CD4-positive, alpha-beta memory T cell (primary cell): ENCODE data around the gene AP3B2. TPM values are rescaled to one million over a fixed set of nuclear protein-coding genes. Genes with fewer than 3 reads are reported as not detected.

Source experiments
- CTCF ChIA-PET: fragments of 350-600 bp; sonication (Branson Sonifier 250); formaldehyde crosslinking; loops from one replicate; lab custom pipeline; 2021; ENCODE audit warnings: inconsistent platforms; ENCODE audit not compliant: partially characterized antibody; lab: Charles Lee
- POLR2A ChIA-PET: fragments of 350-600 bp; sonication (Branson Sonifier 250); formaldehyde crosslinking; loops from one replicate; lab custom pipeline; 2021; ENCODE audit not compliant: partially characterized antibody; lab: Charles Lee
- DNase-seq, 5 donors: peaks; one replicate each; pipeline versions ENCODE4 v3.0.0 to v3.0.0-alpha.2; 2020 to 2022; ENCODE audit warnings: mixed read lengths in 1 of 5
- H3K27ac ChIP-seq: one replicate; pipeline ENCODE4 v1.7.0; 2013; ENCODE audit warnings: low read depth, low read length
- H3K27me3 ChIP-seq: 2 replicates; pipeline ENCODE4 v1.7.0; 2013; ENCODE audit warnings: mild to moderate bottlenecking, low read length, moderate library complexity; ENCODE audit not compliant: insufficient read depth
- H3K36me3 ChIP-seq: 2 replicates; pipeline ENCODE4 v1.7.0; 2013; ENCODE audit warnings: mild to moderate bottlenecking, low read length, moderate library complexity; ENCODE audit not compliant: insufficient read depth
- H3K4me1 ChIP-seq: 2 replicates; pipeline ENCODE4 v1.7.0; 2013; ENCODE audit warnings: mild to moderate bottlenecking, low read length, moderate library complexity; ENCODE audit not compliant: insufficient read depth
- H3K4me3 ChIP-seq, 2 donors: one replicate each; pipeline ENCODE4 v1.7.0; 2013; ENCODE audit warnings: low read length in 2 of 2, mild to moderate bottlenecking in 1 of 2
- H3K9me3 ChIP-seq, 2 donors: one replicate each; pipeline ENCODE4 v1.7.0; 2013; ENCODE audit warnings: low read length in 2 of 2, control low read depth in 1 of 2; ENCODE audit not compliant: control insufficient read depth in 1 of 2
- H3K27ac Mint-ChIP-seq, 7 donors: one replicate each; pipeline ENCODE4 v1.8.0; 2020 to 2021; ENCODE audit warnings: mixed read lengths in 7 of 7, mild to moderate bottlenecking in 6 of 7, inconsistent platforms in 3 of 7, moderate library complexity in 3 of 7
- H3K27me3 Mint-ChIP-seq, 2 donors: one replicate each; pipeline ENCODE4 v1.8.0; 2020 to 2021; ENCODE audit warnings: mixed read lengths in 2 of 2
- H3K36me3 Mint-ChIP-seq, 2 donors: one replicate each; pipeline ENCODE4 v1.8.0; 2020 to 2021; ENCODE audit warnings: mixed read lengths in 2 of 2, inconsistent platforms in 1 of 2, mild to moderate bottlenecking in 1 of 2
- H3K4me1 Mint-ChIP-seq, 4 donors: one replicate each; pipeline ENCODE4 v1.8.0; 2020 to 2021; ENCODE audit warnings: mixed read lengths in 4 of 4, mild to moderate bottlenecking in 1 of 4
- H3K4me3 Mint-ChIP-seq, 8 donors: one replicate each; pipeline ENCODE4 v1.8.0; 2020 to 2021; ENCODE audit warnings: mixed read lengths in 8 of 8, mild to moderate bottlenecking in 7 of 8, moderate library complexity in 6 of 8, inconsistent platforms in 3 of 8
- H3K9me3 Mint-ChIP-seq, 8 donors: one replicate each; pipeline ENCODE4 v1.8.0; 2020 to 2021; ENCODE audit warnings: mixed read lengths in 8 of 8, mild to moderate bottlenecking in 5 of 8, inconsistent platforms in 3 of 8, moderate library complexity in 1 of 8
- intact Hi-C: fragments of 100-400 bp; cut with micrococcal nuclease; formaldehyde crosslinking; loops from one replicate; pipeline ENCODE4 v1.15.1; 2023
- polyA plus RNA-seq, 2 donors: library from polyadenylated mRNA; unstranded; fragments of 300-500 nt; fragmentation: Illumina TruSeq; gene quantifications; one replicate each; pipeline ENCODE4 v1.2.3, GENCODE V29; 2021
- total RNA-seq, 2 experiments: library from RNA; stranded (reverse); gene quantifications; one replicate each; pipeline ENCODE4 v1.2.3, GENCODE V29; 2021

The AP3B2 gene
- total and polyA plus RNA-seq, 4 experiments from 2014 or later, result 0.64 to 0.78 TPM; not detected in 2

DNA sequence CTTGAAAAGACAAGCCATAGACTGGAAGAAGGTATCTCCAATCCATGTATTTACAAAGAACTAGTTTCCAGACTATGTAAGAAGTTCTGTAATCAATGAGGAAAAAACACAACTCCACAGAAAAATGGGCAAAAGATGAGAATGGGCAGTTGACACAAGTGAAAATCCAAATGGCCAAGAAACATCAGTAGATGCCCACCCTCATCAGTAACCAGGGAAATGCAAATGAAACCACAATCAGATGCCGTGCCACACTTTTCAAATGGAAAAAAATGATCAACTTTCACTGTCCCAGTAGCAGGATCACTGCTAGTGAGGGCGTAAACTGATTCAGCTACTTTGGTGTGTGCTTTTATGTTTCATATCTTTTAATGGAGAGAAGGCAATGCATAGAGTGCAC is 58.0 kb downstream of the AP3B2 start:
- Mint-ChIP-seq H3K27ac (no peak overlapping the region), H3K4me1 (peaks cover 1 to 10% (median 6%) of the 10 kb centered on the region in 4 donors), H3K4me3 (no peak overlapping the region), H3K36me3 (no peaks in the 10 kb centered on the region), H3K9me3 (no peaks in the 10 kb centered on the region), H3K27me3 (peaks cover 28 to 31% of the 10 kb centered on the region in 2 donors)
- ChIA-PET CTCF (no interaction called here), POLR2A (interaction anchor here (0.6 kb wide), 1 partner anchor 109 kb away, joined by 4 read pairs; no protein-coding TSS in a partner anchor)
- Histone ChIP-seq H3K36me3 (no peaks in the 10 kb centered on the region), H3K27me3 (peaks cover 4% of the 10 kb centered on the region), H3K9me3 (no peaks in the 10 kb centered on the region), H3K4me1 (peaks cover 11% of the 10 kb centered on the region), H3K27ac (no peak overlapping the region), H3K4me3 (no peak overlapping the region)
- intact Hi-C loops, result no loop called here
- DNase-seq, result no peak

DNA sequence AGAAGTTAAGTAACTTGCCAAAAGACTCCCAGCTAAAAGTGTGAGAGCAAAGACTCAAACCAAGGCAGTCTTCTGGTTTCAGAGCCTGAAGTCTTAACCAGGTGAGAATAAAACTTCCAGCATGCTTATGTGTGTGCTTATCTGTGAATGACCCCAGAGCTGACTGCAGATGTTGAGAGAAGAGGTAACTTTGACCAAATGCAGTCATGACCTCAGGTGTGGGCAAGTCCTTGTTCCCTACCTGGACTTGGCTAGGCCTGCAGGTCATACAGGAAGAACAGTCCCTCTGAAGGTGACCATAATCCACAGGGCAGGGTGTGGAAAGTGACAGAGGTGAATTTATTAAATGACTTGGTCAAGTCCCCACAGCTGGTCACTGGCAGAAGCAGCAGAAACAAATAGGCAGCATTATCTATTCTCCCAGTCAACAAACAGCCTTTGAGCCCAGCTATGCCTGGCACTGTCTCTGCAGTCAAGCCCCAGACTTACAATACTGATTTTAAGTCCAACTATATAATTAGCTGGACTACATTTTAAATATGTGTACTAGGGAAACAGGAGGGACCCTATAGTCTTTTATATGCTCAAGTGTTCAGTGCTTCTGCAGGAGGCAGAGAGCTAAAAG is 59.5 kb downstream of the AP3B2 start:
- Histone ChIP-seq H3K27ac (no peak overlapping the region), H3K27me3 (peaks cover 12% of the 10 kb centered on the region), H3K36me3 (no peaks in the 10 kb centered on the region), H3K9me3 (no peaks in the 10 kb centered on the region), H3K4me1 (peaks cover 17% of the 10 kb centered on the region), H3K4me3 (no peak overlapping the region)
- peaks cover 0 to 3% (median 0%) of the 10 kb centered on the region in 8 donors for H3K9me3 Mint-ChIP-seq
- peaks cover 3 to 15% (median 9%) of the 10 kb centered on the region in 4 donors for H3K4me1 Mint-ChIP-seq
- H3K27ac Mint-ChIP-seq, result no peak overlapping the region
- DNase-seq, result no peak
- no peaks in the 10 kb centered on the region for H3K36me3 Mint-ChIP-seq
- H3K4me3 Mint-ChIP-seq, result no peak overlapping the region
- ChIA-PET CTCF (interaction anchor here (1.0 kb wide), 1 partner anchor 9 kb away, joined by 3 read pairs; no protein-coding TSS in a partner anchor), POLR2A (interaction anchor here (1.1 kb wide), 1 partner anchor 29 kb away, joined by 3 read pairs; no protein-coding TSS in a partner anchor)
- H3K27me3 Mint-ChIP-seq, result peaks cover 29 to 33% of the 10 kb centered on the region in 2 donors
- intact Hi-C loops, result no loop called here

DNA sequence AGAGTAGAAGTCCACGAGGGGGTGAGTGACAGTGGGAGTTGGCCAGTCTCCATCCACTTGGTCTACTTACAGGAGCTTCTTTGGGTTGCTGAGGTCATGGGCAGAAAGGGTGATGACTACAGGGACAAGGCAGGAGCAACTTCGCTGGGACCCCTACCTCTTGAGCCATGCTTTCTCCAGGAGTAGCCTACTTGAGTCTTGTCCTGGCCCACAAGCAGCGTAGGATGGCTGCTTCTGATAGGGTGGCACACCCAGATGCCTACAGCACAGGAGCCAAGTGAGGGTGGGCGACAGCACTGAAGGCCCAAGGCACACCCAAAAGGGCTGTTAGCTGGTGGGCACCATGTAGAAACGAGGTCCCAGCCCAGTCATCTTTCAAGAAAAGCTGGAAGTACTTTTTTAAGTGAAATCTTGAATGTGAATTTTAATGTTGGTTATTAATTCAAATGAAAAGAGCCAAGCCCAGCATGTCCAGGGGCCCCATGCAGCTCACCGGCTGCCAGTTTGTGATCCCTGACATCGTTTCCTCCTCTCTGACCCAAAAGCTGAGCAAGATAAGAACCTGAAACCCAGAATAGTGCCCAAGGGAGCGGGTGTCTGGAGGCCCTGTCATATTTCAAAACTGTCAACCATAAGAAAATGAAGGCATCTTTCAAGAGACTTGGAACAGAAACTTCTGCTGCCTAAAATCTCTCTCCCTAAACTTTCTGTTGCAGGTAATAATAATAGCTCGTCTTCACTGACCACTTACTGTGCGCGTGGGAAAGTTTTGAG is 60.3 kb downstream of the AP3B2 start:
- Mint-ChIP-seq H3K27ac (no peak overlapping the region), H3K36me3 (no peaks in the 10 kb centered on the region), H3K4me1 (peaks cover 3 to 15% (median 9%) of the 10 kb centered on the region in 4 donors), H3K4me3 (peak overlapping the region in 6 of 8 donors; percentile 33 to 84 (median 70)), H3K9me3 (peaks cover 0 to 3% (median 0%) of the 10 kb centered on the region in 8 donors), H3K27me3 (peaks cover 30 to 36% of the 10 kb centered on the region in 2 donors)
- peaks cover 12% of the 10 kb centered on the region for H3K27me3 ChIP-seq
- no peak for DNase-seq
- H3K4me1 ChIP-seq, result peaks cover 17% of the 10 kb centered on the region
- no peaks in the 10 kb centered on the region for H3K36me3 ChIP-seq
- H3K27ac ChIP-seq, result no peak overlapping the region
- intact Hi-C loops, result no loop called here
- CTCF ChIA-PET, result interaction anchor here (1.0 kb wide), 1 partner anchor 10 kb away, joined by 3 read pairs; no protein-coding TSS in a partner anchor
- H3K9me3 ChIP-seq, result no peaks in the 10 kb centered on the region
- POLR2A ChIA-PET, result interaction anchor here (1.1 kb wide), 1 partner anchor 30 kb away, joined by 3 read pairs; no protein-coding TSS in a partner anchor
- no peak overlapping the region for H3K4me3 ChIP-seq

DNA sequence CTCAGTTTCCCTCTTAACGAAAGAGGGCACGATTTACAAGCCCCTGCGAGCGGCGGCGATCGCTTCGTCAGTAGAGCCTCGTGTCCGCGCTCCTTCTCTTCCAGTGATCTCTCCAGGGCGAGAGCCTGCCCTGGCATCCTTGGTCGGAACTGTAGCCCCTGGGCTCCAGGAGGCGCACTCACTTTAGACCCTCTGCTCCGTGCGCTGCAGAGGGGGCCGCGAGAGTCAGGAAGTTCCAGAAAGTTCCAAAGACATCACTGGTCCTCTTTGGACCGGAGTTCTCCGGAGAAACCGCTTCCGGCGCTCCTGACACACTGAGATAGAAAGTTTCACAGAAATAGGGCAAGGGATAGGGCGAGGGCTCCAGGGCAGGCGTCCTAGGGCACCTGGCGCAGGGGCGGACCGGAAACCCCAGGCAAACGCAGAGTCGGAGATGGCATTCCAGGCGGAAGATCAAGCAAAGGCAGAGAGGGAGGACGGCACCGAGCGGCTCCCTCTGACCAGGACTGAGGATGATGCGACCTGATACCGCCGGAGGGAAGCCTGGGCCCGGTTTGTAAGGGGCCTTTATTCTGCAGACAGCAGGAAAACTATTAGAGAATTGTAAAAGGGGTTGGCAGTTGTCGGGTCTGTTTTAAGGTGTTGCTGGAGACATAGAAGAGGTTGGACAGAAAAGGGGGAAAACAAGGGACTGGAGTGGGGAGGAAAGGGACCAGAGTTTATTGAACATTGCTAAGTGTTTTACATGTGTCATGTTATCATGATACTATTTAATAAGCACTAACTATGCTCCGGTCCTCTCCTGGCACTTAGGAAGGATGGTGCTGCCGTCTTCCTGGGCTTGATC is 61.2 kb downstream of the AP3B2 start:
- intact Hi-C loops, result no loop called here
- Mint-ChIP-seq H3K9me3 (peaks cover 0 to 3% (median 0%) of the 10 kb centered on the region in 8 donors), H3K27ac (peak overlapping the region in 1 of 7 donors; percentile 1), H3K4me3 (peak overlapping the region; percentile 59 to 84 (median 70)), H3K36me3 (no peaks in the 10 kb centered on the region), H3K4me1 (peaks cover 3 to 15% (median 9%) of the 10 kb centered on the region in 4 donors), H3K27me3 (peaks cover 34 to 38% of the 10 kb centered on the region in 2 donors)
- no peaks in the 10 kb centered on the region for H3K36me3 ChIP-seq
- H3K27ac ChIP-seq, result no peak overlapping the region
- DNase-seq, result no peak
- POLR2A ChIA-PET, result interaction anchor here (0.6 to 2.2 kb wide), 4 partner anchors 32 to 441 kb away, joined by 3 to 13 read pairs (median 4); partner anchors contain the start of gene RPS17
- H3K4me3 ChIP-seq, result no peak overlapping the region
- peaks cover 17% of the 10 kb centered on the region for H3K4me1 ChIP-seq
- peaks cover 12% of the 10 kb centered on the region for H3K27me3 ChIP-seq
- no peaks in the 10 kb centered on the region for H3K9me3 ChIP-seq
- CTCF ChIA-PET, result no interaction called here

DNA sequence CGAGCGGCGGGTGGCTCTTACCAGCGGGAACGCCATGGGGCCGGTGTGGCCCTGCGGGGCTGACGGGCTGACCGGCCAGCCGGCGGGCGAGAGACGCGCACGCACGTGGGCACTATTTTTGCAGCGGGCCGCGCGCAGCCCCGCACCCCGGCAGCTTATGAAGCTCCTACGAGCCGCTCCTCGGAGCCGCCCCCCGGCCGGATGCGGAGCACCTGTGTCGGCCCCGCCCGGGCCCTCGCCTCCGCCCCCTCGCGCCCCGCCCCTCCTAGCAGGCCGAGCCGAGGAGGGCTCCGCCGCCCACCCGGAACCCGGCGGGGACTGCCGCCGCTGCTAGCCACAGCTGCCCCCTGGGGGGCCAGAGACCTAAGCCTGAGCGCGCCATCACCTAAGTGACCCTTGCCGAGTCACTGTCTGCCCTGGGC is 61.8 kb downstream of the AP3B2 start:
- Mint-ChIP-seq H3K9me3 (peaks cover 0 to 3% (median 0%) of the 10 kb centered on the region in 8 donors), H3K27ac (no peak overlapping the region), H3K4me3 (peak overlapping the region; percentile 52 to 84 (median 63)), H3K36me3 (no peaks in the 10 kb centered on the region), H3K27me3 (peaks cover 35 to 39% of the 10 kb centered on the region in 2 donors), H3K4me1 (peaks cover 3 to 15% (median 9%) of the 10 kb centered on the region in 4 donors)
- H3K9me3 ChIP-seq, result no peaks in the 10 kb centered on the region
- H3K36me3 ChIP-seq, result no peaks in the 10 kb centered on the region
- H3K27ac ChIP-seq, result no peak overlapping the region
- ChIA-PET POLR2A (interaction anchor here (0.6 to 2.2 kb wide), 4 partner anchors 32 to 441 kb away, joined by 3 to 13 read pairs (median 4); partner anchors contain the start of gene RPS17), CTCF (no interaction called here)
- H3K27me3 ChIP-seq, result peaks cover 13% of the 10 kb centered on the region
- intact Hi-C loops, result no loop called here
- H3K4me1 ChIP-seq, result peaks cover 17% of the 10 kb centered on the region
- H3K4me3 ChIP-seq, result peak overlapping the region in 1 of 2 donors; percentile 19
- DNase-seq, result peak in 4 of 5 donors; percentile 15 to 33 (median 22)

DNA sequence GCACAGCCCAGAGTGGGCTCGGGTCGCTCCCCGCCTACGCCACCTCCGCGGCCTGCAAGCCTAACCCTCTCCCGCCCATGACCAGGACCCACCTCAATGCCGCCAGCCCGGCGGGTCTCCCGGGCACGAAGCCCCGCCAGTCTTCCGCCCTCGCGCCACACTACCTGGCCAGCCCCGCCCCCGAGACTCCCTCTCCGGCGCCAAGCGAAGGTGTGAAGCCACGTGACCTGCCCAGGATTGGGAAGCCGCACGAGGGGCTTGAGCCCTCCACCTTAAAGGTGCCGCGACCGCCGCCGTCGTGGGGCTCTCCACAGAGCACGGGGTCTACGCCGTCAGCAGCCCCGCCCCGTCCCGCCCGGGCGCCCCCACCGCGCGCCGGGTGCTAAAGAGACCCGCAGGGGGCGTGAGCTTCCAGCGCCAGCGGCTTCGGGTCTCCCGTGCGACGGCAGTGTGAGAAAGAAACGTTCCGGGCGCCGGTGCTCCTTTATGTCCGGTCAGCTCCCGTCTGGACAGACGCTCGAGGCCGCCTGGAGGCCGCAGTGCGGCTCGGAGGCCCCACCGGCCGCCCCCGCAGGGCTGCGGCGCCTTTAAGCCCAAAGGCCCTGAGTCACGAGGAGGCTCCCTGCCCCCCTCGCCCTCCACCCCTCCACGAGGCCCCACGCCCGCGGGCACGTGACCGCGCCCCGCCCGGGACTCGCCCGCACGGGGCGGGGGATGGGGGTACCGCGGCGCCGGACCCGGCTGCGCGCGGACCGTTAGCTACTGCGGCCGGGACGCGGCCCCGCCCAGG is 62.4 kb downstream of the AP3B2 start, which contains the start of gene CPEB1:
Gene CPEB1 (minus strand): TSS at position 319 of the 790 bp plus-strand sequence. CDS start 18,904 bp downstream, outside the sequence.
- peaks cover 19% of the 10 kb centered on the region for H3K27me3 ChIP-seq
- intact Hi-C loops, result no loop called here

More for the DNA sequence above, 62.4 kb downstream of the AP3B2 start, which contains the start of gene CPEB1:
- peaks cover 0 to 3% (median 0%) of the 10 kb centered on the region in 8 donors for H3K9me3 Mint-ChIP-seq
- H3K27me3 Mint-ChIP-seq, result peaks cover 34 to 41% of the 10 kb centered on the region in 2 donors
- DNase-seq, result peak in 4 of 5 donors; percentile 7 to 27 (median 14)
- no peaks in the 10 kb centered on the region for H3K36me3 Mint-ChIP-seq
- Histone ChIP-seq H3K36me3 (no peaks in the 10 kb centered on the region), H3K4me3 (peak within 1 kb of the TSS in 1 of 2 donors; percentile 19), H3K27ac (no peak within 1 kb of the TSS), H3K9me3 (no peaks in the 10 kb centered on the region), H3K4me1 (peaks cover 17% of the 10 kb centered on the region)
- POLR2A ChIA-PET, result interaction anchor here (1.0 to 2.2 kb wide), 3 partner anchors 33 to 164 kb away, joined by 3 to 13 read pairs (median 4); partner anchors contain the start of gene RPS17
- peaks cover 3 to 15% (median 9%) of the 10 kb centered on the region in 4 donors for H3K4me1 Mint-ChIP-seq
- CTCF ChIA-PET, result no interaction called here
- peak within 1 kb of the TSS in 1 of 7 donors; percentile 29 for H3K27ac Mint-ChIP-seq
- peak within 1 kb of the TSS; percentile 52 to 84 (median 76) for H3K4me3 Mint-ChIP-seq
